WTC11 (cell line): ENCODE measurements around the gene CBLB. TPM values are rescaled to one million over a fixed set of nuclear protein-coding genes. Genes with fewer than 3 reads are reported as not detected.

Source experiments
- ATAC-seq: fragments of 200-7000 bp; cut with Tn5 transposase; 2 replicates; pipeline ENCODE4 v1.10.0; 2021; ENCODE audit warnings: mild to moderate bottlenecking, moderate library complexity
- CTCF ChIA-PET: fragments of 300-600 bp; sonication (Branson Sonifier 250); formaldehyde crosslinking; loops from one replicate; lab custom pipeline; 2021; ENCODE audit warnings: antibody characterized with exemption; lab: Charles Lee
- POLR2A ChIA-PET: fragments of 350-600 bp; sonication (Branson Sonifier 250); formaldehyde crosslinking; loops from one replicate; lab custom pipeline; 2021; ENCODE audit warnings: antibody characterized with exemption; lab: Charles Lee
- DNase-seq: peaks from one replicate; pipeline ENCODE4 v3.0.0; 2021; ENCODE audit warnings: low spot score
- H3K27ac Mint-ChIP-seq: 2 replicates; pipeline ENCODE4 v1.8.0; 2021; ENCODE audit warnings: mixed read lengths
- H3K27me3 Mint-ChIP-seq: 2 replicates; pipeline ENCODE4 v1.8.0; 2021; ENCODE audit warnings: low read depth, mild to moderate bottlenecking, moderate library complexity, mixed read lengths
- H3K36me3 Mint-ChIP-seq: 2 replicates; pipeline ENCODE4 v1.8.0; 2021; ENCODE audit warnings: mixed read lengths
- H3K4me1 Mint-ChIP-seq: 2 replicates; pipeline ENCODE4 v1.8.0; 2022; ENCODE audit warnings: mixed read lengths
- H3K4me3 Mint-ChIP-seq: 2 replicates; pipeline ENCODE4 v1.8.0; 2021; ENCODE audit warnings: mild to moderate bottlenecking, moderate library complexity, mixed read lengths
- H3K9me3 Mint-ChIP-seq: 2 replicates; pipeline ENCODE4 v1.8.0; 2021; ENCODE audit warnings: mixed read lengths
- CREM ChIP-seq: sonication (generic); formaldehyde crosslinking; IDR thresholded peaks from 2 replicates; pipeline ENCODE4 v1.8.1; 2022; ENCODE audit warnings: mild to moderate bottlenecking, missing genetic modification reagents, moderate library complexity
- ELF4 ChIP-seq: sonication (generic); formaldehyde crosslinking; IDR thresholded peaks from 2 replicates; pipeline ENCODE4 v1.8.1; 2022; ENCODE audit warnings: low read depth, mild to moderate bottlenecking, moderate library complexity, missing genetic modification reagents
- FOXP4 ChIP-seq: sonication (generic); formaldehyde crosslinking; IDR thresholded peaks from 2 replicates; pipeline ENCODE4 v1.8.0; 2022; ENCODE audit warnings: mild to moderate bottlenecking, missing genetic modification reagents
- GTF2I ChIP-seq: fragments of 250-450 bp; sonication (Bioruptor Pico); conservative IDR thresholded peaks from 2 replicates; pipeline ENCODE4 v1.4.0; 2021; ENCODE audit warnings: mild to moderate bottlenecking
- IRF1 ChIP-seq: sonication (generic); formaldehyde crosslinking; IDR thresholded peaks from 2 replicates; pipeline ENCODE4 v1.8.0; 2023; ENCODE audit warnings: missing genetic modification reagents
- MYBL2 ChIP-seq: sonication (generic); formaldehyde crosslinking; IDR thresholded peaks from 2 replicates; pipeline ENCODE4 v1.8.1; 2023; ENCODE audit warnings: mild to moderate bottlenecking, moderate library complexity, missing genetic modification reagents
- NFYB ChIP-seq: sonication (generic); formaldehyde crosslinking; conservative IDR thresholded peaks from 2 replicates; pipeline ENCODE4 v1.8.0; 2022; ENCODE audit warnings: low read depth, missing genetic modification reagents
- PREB ChIP-seq: sonication (generic); formaldehyde crosslinking; IDR thresholded peaks from 2 replicates; pipeline ENCODE4 v1.8.1; 2022; ENCODE audit warnings: mild to moderate bottlenecking, missing genetic modification reagents, moderate library complexity, borderline replicate concordance
- PRRX2 ChIP-seq: fragments of 250-450 bp; sonication (Bioruptor Pico); IDR thresholded peaks from 2 replicates; pipeline ENCODE4 v1.8.0; 2021; ENCODE audit warnings: mild to moderate bottlenecking
- RORB ChIP-seq: fragments of 250-450 bp; sonication (Bioruptor Pico); IDR thresholded peaks from 2 replicates; pipeline ENCODE4 v1.9.0; 2021; ENCODE audit warnings: mild to moderate bottlenecking
- SMAD4 ChIP-seq: sonication (generic); formaldehyde crosslinking; IDR thresholded peaks from 2 replicates; pipeline ENCODE4 v1.8.0; 2022; ENCODE audit warnings: mild to moderate bottlenecking, missing genetic modification reagents
- TEAD1 ChIP-seq: sonication (generic); formaldehyde crosslinking; IDR thresholded peaks from 2 replicates; pipeline ENCODE4 v1.8.0; 2022; ENCODE audit warnings: mild to moderate bottlenecking, missing genetic modification reagents
- ZBTB21 ChIP-seq: sonication (generic); formaldehyde crosslinking; IDR thresholded peaks from 2 replicates; pipeline ENCODE4 v1.8.1; 2023; ENCODE audit warnings: mild to moderate bottlenecking, missing genetic modification reagents, borderline replicate concordance
- ZMAT4 ChIP-seq: fragments of 250-450 bp; sonication (Bioruptor Pico); IDR thresholded peaks from 2 replicates; pipeline ENCODE4 v1.9.0; 2021; ENCODE audit warnings: mild to moderate bottlenecking
- ZNF232 ChIP-seq: sonication (generic); formaldehyde crosslinking; IDR thresholded peaks from 2 replicates; pipeline ENCODE4 v1.8.0; 2022; ENCODE audit warnings: mild to moderate bottlenecking, missing genetic modification reagents
- ZNF416 ChIP-seq: fragments of 250-450 bp; sonication (Bioruptor Pico); IDR thresholded peaks from 2 replicates; pipeline ENCODE4 v1.9.0; 2021; ENCODE audit warnings: mild to moderate bottlenecking, inconsistent platforms
- total RNA-seq: library from RNA; stranded (reverse); gene quantifications from 3 replicates; pipeline ENCODE4 v1.2.3, GENCODE V29; 2021
- TF ChIP-seq, protein P1 (sequence below): fragments of 250-450 bp; sonication (Bioruptor Pico); IDR thresholded peaks from 2 replicates; pipeline ENCODE4 v2.1.2; 2022; ENCODE audit warnings: mild to moderate bottlenecking, moderate library complexity
- TF ChIP-seq, protein P2 (sequence below): sonication (generic); formaldehyde crosslinking; IDR thresholded peaks from 2 replicates; pipeline ENCODE4 v1.8.1; 2022; ENCODE audit warnings: missing genetic modification reagents, borderline replicate concordance
- TF ChIP-seq, protein P3 (sequence below): sonication (generic); formaldehyde crosslinking; IDR thresholded peaks from 2 replicates; pipeline ENCODE4 v1.8.0; 2022; ENCODE audit warnings: missing genetic modification reagents
- TF ChIP-seq, protein P4 (sequence below): sonication (generic); formaldehyde crosslinking; IDR thresholded peaks from 2 replicates; pipeline ENCODE4 v1.8.0; 2023; ENCODE audit warnings: missing genetic modification reagents, mild to moderate bottlenecking, borderline replicate concordance

Gene CBLB
- total RNA-seq, 1 experiment from 2014 or later = 19.8 TPM

- TF ChIP-seq MYBL2 (CRISPR knock-in tag) (no peak), GTF2I (CRISPR knock-in tag) (no peak), TEAD1 (CRISPR knock-in tag) (no peak)
- TF ChIP-seq, protein P1, sequence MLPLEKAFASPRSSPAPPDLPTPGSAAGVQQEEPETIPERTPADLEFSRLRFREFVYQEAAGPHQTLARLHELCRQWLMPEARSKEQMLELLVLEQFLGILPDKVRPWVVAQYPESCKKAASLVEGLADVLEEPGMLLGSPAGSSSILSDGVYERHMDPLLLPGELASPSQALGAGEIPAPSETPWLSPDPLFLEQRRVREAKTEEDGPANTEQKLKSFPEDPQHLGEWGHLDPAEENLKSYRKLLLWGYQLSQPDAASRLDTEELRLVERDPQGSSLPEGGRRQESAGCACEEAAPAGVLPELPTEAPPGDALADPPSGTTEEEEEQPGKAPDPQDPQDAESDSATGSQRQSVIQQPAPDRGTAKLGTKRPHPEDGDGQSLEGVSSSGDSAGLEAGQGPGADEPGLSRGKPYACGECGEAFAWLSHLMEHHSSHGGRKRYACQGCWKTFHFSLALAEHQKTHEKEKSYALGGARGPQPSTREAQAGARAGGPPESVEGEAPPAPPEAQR (CRISPR knock-in tag) = no peak
Observed at GRCh38 chr3:105801397-105801796, 67.4 kb downstream of the CBLB start (continued).

DNA sequence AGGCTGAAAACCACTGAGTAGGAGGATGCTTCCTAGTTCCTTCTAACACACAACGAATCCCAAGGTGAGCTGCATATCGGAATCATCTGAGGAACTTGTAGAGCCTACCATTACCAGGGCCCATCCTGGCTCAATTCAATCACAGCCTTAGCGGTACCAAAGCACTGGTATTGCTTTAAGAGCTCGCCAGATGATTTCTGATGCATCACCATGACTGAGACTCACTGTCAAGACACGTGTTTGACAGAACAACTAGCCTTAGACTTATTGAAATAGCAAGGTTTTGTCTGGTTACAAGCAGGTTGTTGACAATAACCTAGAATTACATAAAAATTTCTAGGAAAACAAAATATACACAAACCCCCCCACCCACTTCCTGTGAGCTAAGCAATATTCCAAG, 68.5 kb downstream of the CBLB start:
- no peak overlapping the region for H3K27ac Mint-ChIP-seq
- DNase-seq (no peak), ATAC-seq (no peak; the same call in 1 of the 2 replicates)
- H3K27me3 Mint-ChIP-seq = no peaks in the 10 kb centered on the region
- peaks cover 54% of the 10 kb centered on the region for H3K4me1 Mint-ChIP-seq
- H3K9me3 Mint-ChIP-seq = peaks cover 6% of the 10 kb centered on the region
- no peak overlapping the region for H3K4me3 Mint-ChIP-seq
- POLR2A ChIA-PET = no interaction called here
- CTCF ChIA-PET = no interaction called here
- peaks cover 8% of the 10 kb centered on the region for H3K36me3 Mint-ChIP-seq
- TF ChIP-seq PRRX2 (CRISPR knock-in tag) (no peak), RORB (CRISPR knock-in tag) (no peak), IRF1 (CRISPR knock-in tag) (no peak), ZNF416 (no peak), ZMAT4 (CRISPR knock-in tag) (no peak), SMAD4 (no peak), ELF4 (CRISPR knock-in tag) (no peak), GTF2I (CRISPR knock-in tag) (no peak), ZBTB21 (CRISPR knock-in tag) (no peak), CREM (CRISPR knock-in tag) (no peak), NFYB (no peak), FOXP4 (no peak), PREB (CRISPR knock-in tag) (no peak), ZNF232 (CRISPR knock-in tag) (no peak)
- TF ChIP-seq, protein P2, sequence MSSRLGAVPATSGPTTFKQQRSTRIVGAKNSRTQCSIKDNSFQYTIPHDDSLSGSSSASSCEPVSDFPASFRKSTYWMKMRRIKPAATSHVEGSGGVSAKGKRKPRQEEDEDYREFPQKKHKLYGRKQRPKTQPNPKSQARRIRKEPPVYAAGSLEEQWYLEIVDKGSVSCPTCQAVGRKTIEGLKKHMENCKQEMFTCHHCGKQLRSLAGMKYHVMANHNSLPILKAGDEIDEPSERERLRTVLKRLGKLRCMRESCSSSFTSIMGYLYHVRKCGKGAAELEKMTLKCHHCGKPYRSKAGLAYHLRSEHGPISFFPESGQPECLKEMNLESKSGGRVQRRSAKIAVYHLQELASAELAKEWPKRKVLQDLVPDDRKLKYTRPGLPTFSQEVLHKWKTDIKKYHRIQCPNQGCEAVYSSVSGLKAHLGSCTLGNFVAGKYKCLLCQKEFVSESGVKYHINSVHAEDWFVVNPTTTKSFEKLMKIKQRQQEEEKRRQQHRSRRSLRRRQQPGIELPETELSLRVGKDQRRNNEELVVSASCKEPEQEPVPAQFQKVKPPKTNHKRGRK (CRISPR knock-in tag) = no peak
- TF ChIP-seq, protein P3, sequence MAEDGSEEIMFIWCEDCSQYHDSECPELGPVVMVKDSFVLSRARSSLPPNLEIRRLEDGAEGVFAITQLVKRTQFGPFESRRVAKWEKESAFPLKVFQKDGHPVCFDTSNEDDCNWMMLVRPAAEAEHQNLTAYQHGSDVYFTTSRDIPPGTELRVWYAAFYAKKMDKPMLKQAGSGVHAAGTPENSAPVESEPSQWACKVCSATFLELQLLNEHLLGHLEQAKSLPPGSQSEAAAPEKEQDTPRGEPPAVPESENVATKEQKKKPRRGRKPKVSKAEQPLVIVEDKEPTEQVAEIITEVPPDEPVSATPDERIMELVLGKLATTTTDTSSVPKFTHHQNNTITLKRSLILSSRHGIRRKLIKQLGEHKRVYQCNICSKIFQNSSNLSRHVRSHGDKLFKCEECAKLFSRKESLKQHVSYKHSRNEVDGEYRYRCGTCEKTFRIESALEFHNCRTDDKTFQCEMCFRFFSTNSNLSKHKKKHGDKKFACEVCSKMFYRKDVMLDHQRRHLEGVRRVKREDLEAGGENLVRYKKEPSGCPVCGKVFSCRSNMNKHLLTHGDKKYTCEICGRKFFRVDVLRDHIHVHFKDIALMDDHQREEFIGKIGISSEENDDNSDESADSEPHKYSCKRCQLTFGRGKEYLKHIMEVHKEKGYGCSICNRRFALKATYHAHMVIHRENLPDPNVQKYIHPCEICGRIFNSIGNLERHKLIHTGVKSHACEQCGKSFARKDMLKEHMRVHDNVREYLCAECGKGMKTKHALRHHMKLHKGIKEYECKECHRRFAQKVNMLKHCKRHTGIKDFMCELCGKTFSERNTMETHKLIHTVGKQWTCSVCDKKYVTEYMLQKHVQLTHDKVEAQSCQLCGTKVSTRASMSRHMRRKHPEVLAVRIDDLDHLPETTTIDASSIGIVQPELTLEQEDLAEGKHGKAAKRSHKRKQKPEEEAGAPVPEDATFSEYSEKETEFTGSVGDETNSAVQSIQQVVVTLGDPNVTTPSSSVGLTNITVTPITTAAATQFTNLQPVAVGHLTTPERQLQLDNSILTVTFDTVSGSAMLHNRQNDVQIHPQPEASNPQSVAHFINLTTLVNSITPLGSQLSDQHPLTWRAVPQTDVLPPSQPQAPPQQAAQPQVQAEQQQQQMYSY = no peak
- TF ChIP-seq, protein P4, sequence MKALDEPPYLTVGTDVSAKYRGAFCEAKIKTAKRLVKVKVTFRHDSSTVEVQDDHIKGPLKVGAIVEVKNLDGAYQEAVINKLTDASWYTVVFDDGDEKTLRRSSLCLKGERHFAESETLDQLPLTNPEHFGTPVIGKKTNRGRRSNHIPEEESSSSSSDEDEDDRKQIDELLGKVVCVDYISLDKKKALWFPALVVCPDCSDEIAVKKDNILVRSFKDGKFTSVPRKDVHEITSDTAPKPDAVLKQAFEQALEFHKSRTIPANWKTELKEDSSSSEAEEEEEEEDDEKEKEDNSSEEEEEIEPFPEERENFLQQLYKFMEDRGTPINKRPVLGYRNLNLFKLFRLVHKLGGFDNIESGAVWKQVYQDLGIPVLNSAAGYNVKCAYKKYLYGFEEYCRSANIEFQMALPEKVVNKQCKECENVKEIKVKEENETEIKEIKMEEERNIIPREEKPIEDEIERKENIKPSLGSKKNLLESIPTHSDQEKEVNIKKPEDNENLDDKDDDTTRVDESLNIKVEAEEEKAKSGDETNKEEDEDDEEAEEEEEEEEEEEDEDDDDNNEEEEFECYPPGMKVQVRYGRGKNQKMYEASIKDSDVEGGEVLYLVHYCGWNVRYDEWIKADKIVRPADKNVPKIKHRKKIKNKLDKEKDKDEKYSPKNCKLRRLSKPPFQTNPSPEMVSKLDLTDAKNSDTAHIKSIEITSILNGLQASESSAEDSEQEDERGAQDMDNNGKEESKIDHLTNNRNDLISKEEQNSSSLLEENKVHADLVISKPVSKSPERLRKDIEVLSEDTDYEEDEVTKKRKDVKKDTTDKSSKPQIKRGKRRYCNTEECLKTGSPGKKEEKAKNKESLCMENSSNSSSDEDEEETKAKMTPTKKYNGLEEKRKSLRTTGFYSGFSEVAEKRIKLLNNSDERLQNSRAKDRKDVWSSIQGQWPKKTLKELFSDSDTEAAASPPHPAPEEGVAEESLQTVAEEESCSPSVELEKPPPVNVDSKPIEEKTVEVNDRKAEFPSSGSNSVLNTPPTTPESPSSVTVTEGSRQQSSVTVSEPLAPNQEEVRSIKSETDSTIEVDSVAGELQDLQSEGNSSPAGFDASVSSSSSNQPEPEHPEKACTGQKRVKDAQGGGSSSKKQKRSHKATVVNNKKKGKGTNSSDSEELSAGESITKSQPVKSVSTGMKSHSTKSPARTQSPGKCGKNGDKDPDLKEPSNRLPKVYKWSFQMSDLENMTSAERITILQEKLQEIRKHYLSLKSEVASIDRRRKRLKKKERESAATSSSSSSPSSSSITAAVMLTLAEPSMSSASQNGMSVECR = no peak
